Lower leg skin (tissue), 3 donors: Measurements from ENCODE around the gene ANKAR.

Experiments
- CTCF ChIP-seq, 3 donors: fragments of 450-650 bp; IDR thresholded peaks; one replicate each; pipeline ENCODE4 v1.5.1; 2016; ENCODE audit warnings: antibody characterized with exemption in 3 of 3, mild to moderate bottlenecking in 3 of 3, moderate library complexity in 2 of 3
- POLR2A ChIP-seq, 2 donors: fragments of 450-650 bp; IDR thresholded peaks; one replicate each; pipeline ENCODE4 v1.6.1; 2016 to 2017; ENCODE audit warnings: antibody characterized with exemption in 2 of 2, mild to moderate bottlenecking in 1 of 2, moderate library complexity in 1 of 2

GRCh38 chr2:189639007-189639609 lies 35.4 kb upstream of the ANKAR start:
- no peak for TF ChIP-seq CTCF (IDR thresholded peaks at IDR 0.05)
- TF ChIP-seq POLR2A (IDR thresholded peaks at IDR 0.05) = no peak
